Breast epithelium (tissue), 3 donors: ENCODE results near the gene FARSB.

ENCODE experiments used
- POLR2A ChIP-seq: fragments of 450-650 bp; IDR thresholded peaks from one replicate; pipeline ENCODE4 v1.6.1; 2016; ENCODE audit warnings: antibody characterized with exemption, mild to moderate bottlenecking, moderate library complexity
- POLR2AphosphoS5 ChIP-seq, 3 donors: sonication (generic); formaldehyde crosslinking; IDR thresholded peaks; one replicate each; pipeline ENCODE4 v1.6.1; 2017; ENCODE audit warnings: antibody characterized with exemption in 3 of 3
- TF ChIP-seq, protein P1 (sequence below), 3 donors: fragments of 450-650 bp; IDR thresholded peaks; one replicate each; pipeline ENCODE4 v1.5.1; 2016 to 2017; ENCODE audit warnings: antibody characterized with exemption in 3 of 3, mild to moderate bottlenecking in 3 of 3, moderate library complexity in 3 of 3

GRCh38 chr2:222672068-222672401, 16.1 kb upstream of the FARSB start:
- TF ChIP-seq, protein P1, sequence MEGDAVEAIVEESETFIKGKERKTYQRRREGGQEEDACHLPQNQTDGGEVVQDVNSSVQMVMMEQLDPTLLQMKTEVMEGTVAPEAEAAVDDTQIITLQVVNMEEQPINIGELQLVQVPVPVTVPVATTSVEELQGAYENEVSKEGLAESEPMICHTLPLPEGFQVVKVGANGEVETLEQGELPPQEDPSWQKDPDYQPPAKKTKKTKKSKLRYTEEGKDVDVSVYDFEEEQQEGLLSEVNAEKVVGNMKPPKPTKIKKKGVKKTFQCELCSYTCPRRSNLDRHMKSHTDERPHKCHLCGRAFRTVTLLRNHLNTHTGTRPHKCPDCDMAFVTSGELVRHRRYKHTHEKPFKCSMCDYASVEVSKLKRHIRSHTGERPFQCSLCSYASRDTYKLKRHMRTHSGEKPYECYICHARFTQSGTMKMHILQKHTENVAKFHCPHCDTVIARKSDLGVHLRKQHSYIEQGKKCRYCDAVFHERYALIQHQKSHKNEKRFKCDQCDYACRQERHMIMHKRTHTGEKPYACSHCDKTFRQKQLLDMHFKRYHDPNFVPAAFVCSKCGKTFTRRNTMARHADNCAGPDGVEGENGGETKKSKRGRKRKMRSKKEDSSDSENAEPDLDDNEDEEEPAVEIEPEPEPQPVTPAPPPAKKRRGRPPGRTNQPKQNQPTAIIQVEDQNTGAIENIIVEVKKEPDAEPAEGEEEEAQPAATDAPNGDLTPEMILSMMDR (IDR thresholded peaks at IDR 0.05) = no peak
- no peak for TF ChIP-seq POLR2AphosphoS5 (IDR thresholded peaks at IDR 0.05)
- TF ChIP-seq POLR2A = no peak
